Stimulated activated CD4-positive, alpha-beta T cell treated with anti-CD3 and anti-CD28 coated beads, TNF-alpha, amount 100 ng/mL, for 24 hours (primary cell): ENCODE data around the gene CPNE4.

Experiments
- DNase-seq, 3 experiments: peaks; one replicate each; pipeline ENCODE4 v3.0.0-alpha.2; 2020; ENCODE audit warnings: low read depth in 3 of 3

The CPNE4 gene

GRCh38 chr3:131735544-131735943, 299.3 kb downstream of the CPNE4 start:
- no peak for DNase-seq

GRCh38 chr3:131735116-131735515, 299.7 kb downstream of the CPNE4 start:
- DNase-seq = no peak

DNA sequence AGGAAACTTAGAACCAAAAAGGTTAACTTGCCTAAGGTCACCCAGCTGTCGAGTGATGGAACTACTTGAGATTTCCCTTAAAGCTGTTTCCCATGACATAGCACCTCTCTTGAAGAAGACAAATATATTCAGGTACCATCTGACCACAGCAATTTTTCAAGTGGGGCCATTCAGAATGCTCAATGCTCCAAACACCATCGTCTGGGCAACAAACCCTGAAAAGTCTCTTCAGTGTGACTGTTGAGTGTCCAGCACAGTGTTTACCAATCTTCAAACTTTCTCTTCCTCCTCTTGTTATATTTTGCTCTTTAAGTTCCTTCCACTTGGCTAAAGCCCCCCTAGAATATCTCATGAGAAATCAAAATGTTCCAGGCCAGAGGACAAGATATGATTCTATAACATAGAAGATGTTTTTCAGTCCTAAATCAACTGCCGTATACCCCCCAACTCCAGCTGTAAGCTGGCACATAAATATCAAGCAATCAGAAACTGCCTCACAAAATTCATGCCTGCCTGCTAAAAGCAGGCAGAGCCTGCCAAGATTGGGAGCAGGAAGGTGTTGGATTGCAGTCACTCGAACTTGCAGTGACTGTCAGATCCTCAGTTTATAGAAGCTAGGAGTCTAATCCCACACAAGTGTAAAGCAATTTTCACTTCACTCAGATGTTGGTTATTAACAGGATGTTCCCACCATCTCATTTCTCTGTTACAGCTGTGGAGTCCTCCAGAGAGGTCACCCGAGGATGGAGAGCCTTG, 301.6 kb downstream of the CPNE4 start:
- DNase-seq = no peak

DNA sequence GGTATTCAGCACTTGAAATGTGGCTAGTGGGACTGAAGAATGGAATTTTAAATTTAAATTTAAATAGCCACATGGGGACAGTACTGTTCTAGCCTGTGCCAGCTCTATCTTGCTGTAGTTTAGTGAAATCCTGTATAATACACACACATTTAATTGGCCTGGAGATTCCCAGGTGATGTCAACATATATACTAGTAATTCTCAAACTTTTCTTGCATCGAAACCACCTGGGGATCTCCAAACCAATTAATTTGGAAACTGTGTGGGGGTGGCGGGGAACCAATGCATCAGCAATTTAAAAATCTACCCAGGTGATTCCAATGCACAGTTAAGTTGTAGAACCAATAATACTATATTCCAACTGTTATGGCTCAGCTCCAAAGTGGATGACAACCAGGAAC, 303.1 kb downstream of the CPNE4 start:
- peak in 1 of 3 experiments; percentile 27 for DNase-seq

DNA sequence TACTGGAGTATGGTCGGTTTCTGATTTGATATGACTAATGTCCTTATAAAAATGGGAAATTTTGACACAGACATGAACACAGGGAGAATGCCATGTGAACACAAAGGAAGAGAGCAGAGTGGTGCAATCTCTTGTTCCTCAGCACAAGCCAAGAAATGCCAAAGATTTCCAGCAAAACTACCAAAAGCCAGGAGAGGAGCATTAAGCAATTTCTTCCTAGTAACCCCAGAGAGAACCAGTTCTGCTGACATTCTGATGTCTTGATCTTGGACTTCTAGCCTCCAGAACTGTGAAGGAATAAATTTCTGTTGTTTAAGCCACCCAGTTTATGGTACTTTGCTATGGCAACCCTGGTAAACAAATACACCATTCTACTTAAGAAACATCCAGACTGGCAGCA, 304.2 kb downstream of the CPNE4 start:
- DNase-seq = no peak

GRCh38 chr3:131729643-131730017, 305.2 kb downstream of the CPNE4 start:
- DNase-seq = no peak

GRCh38 chr3:131728898-131729642, 305.7 kb downstream of the CPNE4 start:
- DNase-seq = no peak

GRCh38 chr3:131725414-131725813, 309.4 kb downstream of the CPNE4 start:
- no peak for DNase-seq

DNA sequence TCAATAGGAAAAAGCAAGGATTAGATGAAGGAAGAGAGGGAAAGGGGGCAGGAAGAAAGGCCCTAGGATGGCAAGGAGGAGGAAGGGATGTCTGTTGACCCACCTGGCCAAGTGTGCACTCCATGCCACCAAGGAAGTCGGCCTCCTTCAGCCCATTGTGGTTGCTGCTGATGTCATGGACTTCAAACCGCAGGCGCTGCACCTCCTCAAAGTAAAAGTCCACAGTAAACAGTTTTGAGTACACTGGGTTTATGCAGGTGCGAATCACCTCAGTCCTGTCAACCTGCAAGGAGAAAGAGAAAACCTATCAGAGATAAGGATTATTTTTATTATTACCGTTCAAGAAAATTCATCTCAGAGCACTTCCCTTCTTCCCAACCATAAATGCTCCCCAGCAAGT, 311.5 kb downstream of the CPNE4 start:
- no peak for DNase-seq

DNA sequence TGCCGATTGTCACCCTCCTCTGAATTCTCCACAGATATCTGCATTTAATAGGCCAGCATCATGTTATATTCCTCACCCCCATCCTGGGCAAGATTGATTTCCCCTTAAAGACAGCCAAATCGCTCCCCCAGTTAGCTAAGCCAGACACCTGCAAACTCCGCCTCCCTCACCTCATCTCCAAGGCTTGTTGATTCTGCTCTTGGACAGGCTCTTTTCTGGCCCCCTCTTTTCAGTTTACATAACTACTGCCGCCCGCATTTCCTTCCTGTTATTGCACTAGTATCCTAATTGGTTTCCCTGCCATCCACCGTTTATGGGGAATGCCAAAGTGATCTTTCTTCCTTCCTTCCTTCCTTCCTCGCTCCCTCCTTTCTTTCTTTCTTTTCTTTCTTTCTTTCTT, 317.3 kb downstream of the CPNE4 start:
- no peak for DNase-seq

DNA sequence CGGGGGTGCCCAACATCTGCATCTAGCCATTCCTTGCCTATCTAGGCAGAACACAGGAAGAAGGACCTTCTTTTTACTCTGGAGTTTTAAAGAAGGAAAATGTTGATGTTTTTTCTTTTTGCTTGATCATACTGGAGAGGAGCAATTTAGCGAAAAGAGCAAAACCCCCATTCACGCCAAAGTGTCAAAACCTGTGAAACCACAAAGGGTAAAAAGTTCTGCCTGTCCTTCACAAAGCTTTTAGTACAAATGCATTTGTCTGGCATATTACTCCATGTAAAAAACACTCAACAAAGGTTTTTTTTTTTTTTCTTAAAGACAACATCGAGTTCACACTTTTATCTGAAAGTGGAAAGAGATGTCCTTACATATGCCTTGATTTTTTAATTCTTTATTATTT, 317.9 kb downstream of the CPNE4 start:
- DNase-seq = no peak

DNA sequence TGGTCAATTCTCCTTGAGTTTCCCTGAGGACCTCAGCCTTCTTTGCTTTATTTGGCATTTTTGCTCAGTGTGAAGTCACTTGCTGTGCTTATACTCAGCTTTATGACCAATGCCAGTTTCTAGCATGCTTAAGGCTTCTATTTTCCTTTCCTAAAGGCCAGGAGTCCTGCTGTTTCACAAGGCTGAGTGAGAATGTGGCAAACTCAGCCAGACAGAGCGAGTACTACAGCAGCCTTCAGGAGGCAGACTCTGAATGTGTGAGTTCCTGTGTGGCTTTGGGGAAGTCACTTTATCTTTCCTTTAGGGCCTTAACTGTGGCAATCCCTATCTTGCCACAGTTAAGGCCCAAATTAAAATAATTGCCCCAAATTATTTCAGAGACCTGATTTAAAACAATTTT, 318.8 kb downstream of the CPNE4 start:
- no peak for DNase-seq

GRCh38 chr3:131714585-131715220, 320.1 kb downstream of the CPNE4 start:
- DNase-seq = no peak

GRCh38 chr3:131713416-131714123, 321.2 kb downstream of the CPNE4 start:
- no peak for DNase-seq

- no peak for DNase-seq
Observed at GRCh38 chr3:131712662-131713061, 322.2 kb downstream of the CPNE4 start.

DNA sequence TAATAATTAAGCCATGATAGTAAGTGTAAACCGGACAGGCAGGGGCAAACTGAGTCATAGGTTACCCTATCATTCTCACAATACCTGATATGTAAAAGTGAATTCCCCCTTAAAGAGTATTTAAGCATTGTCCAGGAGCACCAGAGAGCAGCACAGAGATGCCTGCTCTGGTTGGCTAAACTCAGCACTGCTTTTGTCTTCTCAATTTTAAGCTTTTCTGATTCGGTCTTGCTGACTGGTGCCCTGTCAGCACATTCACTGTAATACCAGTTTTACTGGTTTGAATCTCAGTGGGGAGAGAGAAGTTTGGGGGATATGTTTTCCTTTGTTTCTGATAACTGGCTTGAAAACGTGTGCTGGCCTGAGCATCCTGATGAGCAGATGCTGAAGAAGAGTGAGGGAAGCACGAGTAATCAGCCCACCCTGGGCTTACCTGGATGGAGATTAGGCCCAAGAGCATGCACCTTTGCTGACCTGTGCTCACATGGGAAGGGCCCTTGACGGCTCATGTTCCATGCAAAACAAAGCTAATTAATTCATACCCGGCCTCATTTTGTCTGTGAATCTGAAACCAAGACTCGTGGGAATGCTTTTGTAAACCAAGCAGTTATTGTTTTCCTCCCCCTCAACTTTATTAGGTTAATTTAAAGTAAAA, 323.6 kb downstream of the CPNE4 start:
- no peak for DNase-seq

DNA sequence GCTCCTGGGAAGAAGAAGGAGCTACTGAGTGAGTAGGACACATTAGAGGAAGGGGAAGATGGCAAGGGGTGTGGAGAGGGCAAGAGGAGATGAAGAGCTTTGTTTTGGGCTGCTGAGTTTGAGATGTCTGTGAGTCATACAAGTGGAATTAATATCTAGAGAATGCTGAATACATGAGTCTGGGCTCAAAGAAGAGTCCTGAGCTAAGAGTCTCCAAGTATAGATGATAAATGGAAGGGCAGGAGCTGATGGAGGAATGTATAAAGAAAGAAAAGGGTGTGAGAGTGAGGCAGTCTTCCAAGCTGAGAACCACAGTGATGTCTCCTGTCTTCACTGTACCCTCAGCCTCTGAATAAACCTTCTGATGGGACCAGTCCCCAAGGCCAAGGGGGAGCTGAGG, 326.6 kb downstream of the CPNE4 start:
- no peak for DNase-seq

- no peak for DNase-seq
Observed at GRCh38 chr3:131705558-131706051, 329.2 kb downstream of the CPNE4 start.

- no peak for DNase-seq
Observed at GRCh38 chr3:131705099-131705498, 329.7 kb downstream of the CPNE4 start.

- no peak for DNase-seq
Observed at GRCh38 chr3:131704098-131704497, 330.7 kb downstream of the CPNE4 start.

- no peak for DNase-seq
Observed at GRCh38 chr3:131702146-131702545, 332.7 kb downstream of the CPNE4 start.
